Activated T-helper 1 cell treated with Interleukin-2 at 50 U/mL for 16 hours (primary cell): ENCODE measurements around the gene SH2B2.

Experiments
- DNase-seq: peaks from one replicate; pipeline ENCODE4 v3.0.0-alpha.2; 2020; ENCODE audit warnings: low read depth

The SH2B2 gene

GRCh38 chr7:102286237-102287110, at the start of gene SH2B2:
TSS of gene SH2B2 (plus strand) at chr7:102286868. CDS start at chr7:102300551, 13,683 bp downstream.
- DNase-seq, result peak; percentile 14

GRCh38 chr7:102239206-102239820, 47.4 kb upstream of the SH2B2 start:
- DNase-seq, result no peak

- no peak for DNase-seq
Measured at GRCh38 chr7:102241431-102241830, 45.2 kb upstream of the SH2B2 start.

GRCh38 chr7:102244601-102245000, 42.1 kb upstream of the SH2B2 start:
- no peak for DNase-seq

GRCh38 chr7:102248081-102248455, 38.6 kb upstream of the SH2B2 start:
- DNase-seq, result no peak

- DNase-seq, result no peak
Measured at GRCh38 chr7:102248456-102249395, 37.9 kb upstream of the SH2B2 start.

- no peak for DNase-seq
Measured at GRCh38 chr7:102251531-102252365, 34.9 kb upstream of the SH2B2 start.

GRCh38 chr7:102252366-102252982, 34.2 kb upstream of the SH2B2 start:
- DNase-seq, result no peak

GRCh38 chr7:102253066-102253972, 33.3 kb upstream of the SH2B2 start:
- DNase-seq, result no peak

- DNase-seq, result no peak
Measured at GRCh38 chr7:102253973-102254370, 32.7 kb upstream of the SH2B2 start.

- DNase-seq, result no peak
Measured at GRCh38 chr7:102254521-102254920, 32.1 kb upstream of the SH2B2 start.

- DNase-seq, result no peak
Measured at GRCh38 chr7:102255501-102255900, 31.2 kb upstream of the SH2B2 start.

GRCh38 chr7:102255916-102256315, 30.8 kb upstream of the SH2B2 start:
- DNase-seq, result no peak

- DNase-seq, result no peak
Measured at GRCh38 chr7:102258073-102258748, 28.5 kb upstream of the SH2B2 start.

GRCh38 chr7:102258749-102259107, 27.9 kb upstream of the SH2B2 start:
- no peak for DNase-seq

GRCh38 chr7:102260856-102261255, 25.8 kb upstream of the SH2B2 start:
- DNase-seq, result no peak

- no peak for DNase-seq
Measured at GRCh38 chr7:102261451-102261850, 25.2 kb upstream of the SH2B2 start.

GRCh38 chr7:102262546-102262945, 24.1 kb upstream of the SH2B2 start:
- no peak for DNase-seq

GRCh38 chr7:102264367-102264891, 22.2 kb upstream of the SH2B2 start:
- DNase-seq, result no peak
